NCI-H2029 treated with DMSO at 0.1 percent for 48 hours (cell line): ENCODE measurements around the gene DPP6.
"Not testable (repeated sequence)": the region's sequence is repeated elsewhere in the genome, so short reads cannot be mapped to it uniquely, and the experiment has no call there.

Source experiments
- DNase-seq: peaks from one replicate; lab custom pipeline; 2025; lab: John Stamatoyannopoulos, UW

DPP6 gene

DNA sequence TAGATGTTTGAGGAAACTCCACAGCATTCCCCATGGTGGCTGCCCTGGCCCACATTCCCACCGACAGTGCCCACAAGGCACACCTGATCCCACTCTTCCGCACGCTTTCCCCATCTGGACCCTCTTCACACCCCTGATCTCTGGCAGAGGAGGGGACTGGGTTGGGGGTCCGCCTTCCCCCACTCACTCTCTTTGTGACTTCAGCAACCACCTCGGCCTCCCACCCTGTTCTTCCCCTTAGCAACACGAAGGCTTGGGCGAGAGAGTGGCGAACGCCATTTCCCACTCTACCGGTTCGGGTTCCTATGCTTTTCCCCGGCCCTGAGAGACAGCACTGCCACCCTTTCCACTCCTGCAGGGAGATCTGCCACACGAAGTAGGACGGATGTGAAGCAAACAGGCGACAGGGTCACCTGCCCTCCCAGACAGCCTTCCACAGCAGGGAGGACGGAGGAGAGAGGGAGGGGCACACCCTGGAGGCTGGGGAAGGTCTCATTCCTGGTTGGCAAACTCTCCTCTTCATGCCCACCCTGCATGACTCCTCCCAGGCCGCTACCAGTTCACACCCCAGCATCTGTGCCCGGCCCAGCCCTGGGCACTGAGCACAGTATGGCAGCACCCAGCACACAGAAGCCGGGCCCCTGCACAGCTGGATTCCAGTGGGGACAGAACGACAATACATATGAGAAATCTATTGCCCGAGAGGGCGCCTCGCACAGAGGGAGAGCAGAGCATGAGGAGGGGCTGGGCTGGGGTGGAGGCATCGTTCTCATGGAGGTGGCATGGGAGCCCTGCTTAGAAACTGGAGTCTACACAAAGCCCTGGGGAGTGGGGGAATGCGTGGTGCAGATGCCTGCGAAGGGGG is 857.3 kb downstream of the DPP6 start:
- no peak for DNase-seq

DNA sequence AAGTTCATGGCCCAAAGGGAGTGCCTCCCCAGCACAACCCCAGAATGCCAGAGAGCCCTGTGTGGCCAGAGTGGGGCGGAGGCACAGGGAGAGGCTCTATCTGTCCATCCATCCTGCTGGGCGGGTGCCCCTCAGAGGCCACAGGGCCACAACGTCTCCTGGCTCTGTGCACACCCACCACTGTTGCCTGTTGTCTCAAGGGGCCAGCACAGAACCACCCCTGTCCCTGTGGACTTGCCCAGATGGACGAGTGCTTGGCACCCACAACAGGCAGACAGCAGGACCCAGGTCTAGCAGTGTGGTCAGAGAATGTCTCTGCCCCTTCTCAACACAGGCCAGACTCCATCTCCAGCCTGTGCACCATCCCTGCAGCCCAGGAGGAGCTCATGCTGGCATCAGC is 857.9 kb downstream of the DPP6 start:
- DNase-seq: no peak

DNA sequence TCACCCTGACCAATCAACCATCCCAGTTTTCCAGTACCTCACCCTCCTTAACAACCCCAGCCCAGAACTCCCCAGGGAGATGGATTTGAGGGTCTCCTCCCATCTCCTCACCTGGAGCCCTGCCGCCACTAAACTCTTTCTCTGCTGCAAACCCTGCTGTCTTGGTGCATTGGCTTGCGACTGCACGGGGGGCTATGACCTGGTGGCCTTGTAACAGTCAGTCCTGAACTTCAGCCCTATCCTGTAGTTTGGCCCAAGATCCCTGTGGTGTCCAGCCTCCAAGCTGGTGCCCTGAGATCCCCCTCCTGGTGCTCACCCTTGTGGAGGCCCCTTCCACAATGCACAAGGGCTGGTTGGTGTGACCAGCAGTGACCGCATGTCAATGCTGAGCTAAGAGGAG is 858.8 kb downstream of the DPP6 start:
- DNase-seq: no peak

DNA sequence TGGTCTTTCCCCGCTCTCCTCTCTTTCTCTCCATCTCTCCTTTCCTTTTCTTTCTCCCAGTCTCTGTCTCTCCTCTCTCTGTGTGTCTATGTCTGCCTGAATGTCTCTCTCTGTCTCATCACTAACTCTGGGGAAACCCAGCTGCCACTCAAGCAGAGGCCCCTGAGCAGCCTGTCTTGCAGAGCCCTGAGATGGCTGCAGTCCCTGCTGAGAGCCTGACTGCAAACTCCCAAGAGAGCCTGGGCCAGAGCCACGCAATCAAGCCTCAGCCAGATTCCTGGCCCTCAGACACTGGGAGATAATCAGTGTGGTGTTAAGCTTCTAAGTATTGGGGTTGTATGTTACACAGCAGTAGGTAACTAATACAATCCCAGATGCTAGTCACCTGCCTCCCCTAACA is 859.2 kb downstream of the DPP6 start:
- DNase-seq: no peak

DNA sequence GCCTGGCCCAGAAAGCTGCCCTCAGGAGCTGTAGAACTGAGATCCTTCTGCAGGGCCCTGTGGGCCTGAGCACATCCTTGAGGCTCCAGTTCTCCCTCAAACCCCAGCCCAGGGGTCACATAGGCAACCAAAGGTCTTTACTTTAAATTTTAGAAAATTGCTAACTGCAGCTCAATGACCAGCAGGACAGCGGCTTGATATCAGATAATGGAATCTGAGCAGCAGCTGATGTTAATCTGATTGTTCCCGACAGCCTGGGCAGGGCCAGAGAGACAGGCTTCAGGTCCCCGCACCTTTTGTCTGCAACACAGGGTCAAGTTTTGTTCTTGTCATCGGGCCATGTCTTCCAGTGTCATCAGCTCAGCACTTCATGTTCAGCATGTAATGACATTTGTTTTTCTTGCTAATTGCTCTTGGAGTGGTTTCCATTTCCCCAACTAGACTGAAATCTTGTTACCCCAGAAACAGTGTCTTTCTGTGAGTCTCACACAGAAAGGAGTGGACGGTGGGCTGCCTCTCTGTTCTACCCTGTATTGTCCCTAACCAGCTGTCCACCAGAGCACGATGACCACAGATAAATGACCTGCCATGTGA is 859.8 kb downstream of the DPP6 start:
- no peak for DNase-seq

DNA sequence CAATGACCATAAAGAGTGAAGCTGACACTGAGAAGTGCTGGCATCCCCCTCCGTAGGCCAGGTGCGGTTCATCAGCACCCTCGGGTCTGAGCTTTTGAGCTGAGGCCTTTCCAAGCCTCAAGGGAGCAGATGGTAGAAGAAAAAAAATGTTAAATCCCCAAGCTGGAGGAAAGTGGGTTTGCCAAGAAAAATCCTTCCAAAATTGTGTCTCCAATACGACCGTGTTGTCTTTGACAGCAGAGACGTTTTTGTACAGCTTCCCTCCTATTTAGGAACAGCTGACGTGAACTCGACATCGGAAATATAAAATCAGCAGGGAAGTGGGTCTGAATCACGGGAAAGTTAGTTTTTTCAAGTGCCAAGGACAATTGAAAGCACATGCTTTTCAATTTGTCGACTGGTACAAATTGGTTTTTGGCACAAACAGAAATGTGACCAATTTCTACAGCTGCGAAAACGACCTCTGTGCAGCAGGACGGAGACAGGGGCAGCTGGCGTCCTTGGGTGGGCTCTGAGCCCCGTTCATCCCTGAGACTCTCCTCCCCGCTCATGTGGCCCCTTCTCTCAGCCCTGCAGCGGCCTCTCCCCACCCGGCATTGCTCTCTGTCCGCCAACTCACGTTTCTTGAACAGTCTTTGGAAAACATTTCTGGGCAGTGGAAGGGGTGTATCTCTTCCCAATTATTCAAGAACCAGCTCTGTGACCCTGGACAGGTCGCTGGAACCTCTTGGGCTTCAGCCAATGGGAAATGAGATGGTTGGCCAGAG is 860.9 kb downstream of the DPP6 start:
- no peak for DNase-seq

DNA sequence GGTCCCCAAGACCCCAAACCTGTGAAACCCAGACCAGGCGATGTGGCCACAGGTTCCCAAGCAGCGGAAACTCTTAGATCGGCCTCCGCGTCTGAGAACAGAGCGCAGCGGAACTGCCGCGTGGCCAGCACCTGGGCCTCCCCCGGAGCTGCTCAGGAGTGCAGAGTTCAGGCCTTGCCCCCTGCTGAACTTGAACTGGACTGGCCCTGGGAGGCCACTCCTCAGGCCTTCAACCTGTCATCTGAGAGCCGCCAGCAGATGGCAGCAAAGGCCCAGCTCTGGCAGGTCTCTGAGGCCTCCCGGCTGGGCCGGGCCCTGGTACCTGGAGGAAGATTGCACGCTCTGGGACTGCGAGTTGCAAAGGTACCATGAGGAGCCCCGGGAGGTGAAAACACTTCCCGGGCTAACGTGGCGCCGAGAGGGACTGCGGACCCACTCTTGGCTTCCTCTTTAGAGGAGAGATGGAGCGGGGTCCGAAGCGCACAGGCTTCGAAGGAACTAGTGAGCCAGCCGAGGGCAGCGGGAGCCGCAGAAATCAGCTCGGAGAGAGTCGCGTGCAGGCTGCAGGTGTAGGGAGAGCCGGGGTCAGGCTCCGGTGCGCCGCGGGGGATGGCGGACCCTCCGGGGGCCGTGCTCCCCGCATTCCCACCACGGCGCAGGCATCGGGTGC is 861.6 kb downstream of the DPP6 start:
- peak; percentile 27 for DNase-seq

DNA sequence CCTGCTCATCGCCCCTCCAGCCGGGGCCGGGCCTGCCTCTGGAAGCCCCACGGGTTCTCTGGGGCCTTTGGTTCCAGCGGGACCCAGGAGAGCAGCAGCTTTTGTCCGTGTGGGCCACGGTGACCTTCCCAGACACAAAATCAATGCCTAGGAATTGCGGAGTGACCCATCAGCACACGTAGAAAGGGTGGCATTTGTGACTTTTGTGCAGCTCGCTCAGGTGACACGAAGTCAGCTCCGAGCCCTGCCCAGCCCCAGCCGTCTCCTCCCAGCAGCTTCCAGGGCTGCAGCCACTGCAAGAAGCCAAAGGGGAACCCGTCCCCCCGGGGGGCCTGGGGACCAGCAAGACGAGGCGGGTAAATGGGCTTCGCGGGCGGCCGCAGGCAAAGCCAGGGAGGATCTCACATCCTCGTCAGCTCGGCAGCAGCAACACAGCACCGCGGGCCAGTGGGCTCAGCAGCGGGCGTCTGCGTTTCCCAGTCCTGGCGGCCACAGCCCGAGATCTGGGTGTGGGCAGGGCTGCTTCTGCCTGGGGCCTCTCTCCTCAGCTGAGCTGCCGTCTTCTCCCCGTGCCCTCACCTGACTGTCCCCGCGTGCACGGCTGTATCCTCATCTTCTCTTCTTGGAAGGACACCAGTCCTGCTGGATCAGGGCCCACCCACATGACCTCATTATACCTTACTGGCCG is 862.3 kb downstream of the DPP6 start:
- DNase-seq: no peak

DNA sequence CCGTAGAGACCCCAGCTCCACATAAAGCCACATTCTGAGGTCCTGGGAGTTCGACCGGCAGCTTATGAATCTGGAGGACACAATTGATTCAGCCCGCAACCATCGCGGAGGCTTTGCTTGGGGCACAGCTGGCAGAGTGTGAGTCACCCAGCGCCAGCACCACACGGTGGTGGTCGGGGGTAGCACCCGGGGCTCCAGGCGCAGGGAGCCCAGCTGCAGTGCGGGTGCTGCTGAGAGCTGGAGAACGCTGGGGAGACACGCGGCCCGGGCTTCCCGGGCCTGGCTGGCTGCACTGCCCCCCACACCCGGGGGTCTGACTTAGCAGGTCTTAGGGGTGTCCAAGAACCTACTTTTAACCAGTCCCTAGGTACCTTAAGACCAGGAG is 862.8 kb downstream of the DPP6 start:
- DNase-seq: no peak

DNA sequence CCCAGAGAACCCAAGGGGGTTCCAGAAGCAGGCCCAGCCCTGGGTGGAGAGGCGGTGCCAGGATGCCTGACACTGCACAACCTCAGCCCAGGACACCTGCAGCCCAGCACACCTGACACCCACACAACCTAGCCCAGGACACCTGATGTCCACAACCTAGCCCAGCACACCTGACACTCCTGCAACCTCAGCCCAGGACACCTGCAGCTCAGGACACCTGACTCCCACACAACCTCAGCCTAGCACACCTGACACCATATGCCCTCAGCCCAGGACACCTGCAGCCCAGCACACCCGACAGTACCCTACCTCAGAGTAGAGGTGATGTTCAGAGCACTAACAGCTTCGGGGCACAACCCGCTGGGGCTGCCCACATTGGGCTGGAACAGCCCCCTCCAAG is 863.4 kb downstream of the DPP6 start:
- DNase-seq: no peak

DNA sequence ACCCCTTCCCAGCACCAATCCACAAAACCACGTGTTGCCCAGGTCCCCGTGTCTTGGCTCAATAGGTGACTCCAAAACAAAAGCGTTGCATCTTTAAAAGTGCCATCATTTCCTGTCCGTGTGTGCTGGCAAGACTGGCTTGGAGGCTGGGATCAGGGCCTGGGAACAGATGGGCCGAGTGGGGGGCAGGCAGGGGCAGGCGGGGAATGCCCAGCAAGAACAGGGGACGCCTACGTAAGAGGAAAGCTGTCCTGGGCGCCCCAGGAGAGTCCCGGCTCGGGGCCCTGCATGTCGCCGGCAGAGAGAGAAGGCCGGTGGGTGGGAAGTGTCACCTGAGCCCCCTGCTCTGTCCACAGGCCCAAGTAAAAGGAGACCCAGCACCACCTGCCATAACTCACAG is 864.2 kb downstream of the DPP6 start:
- DNase-seq: no peak

DNA sequence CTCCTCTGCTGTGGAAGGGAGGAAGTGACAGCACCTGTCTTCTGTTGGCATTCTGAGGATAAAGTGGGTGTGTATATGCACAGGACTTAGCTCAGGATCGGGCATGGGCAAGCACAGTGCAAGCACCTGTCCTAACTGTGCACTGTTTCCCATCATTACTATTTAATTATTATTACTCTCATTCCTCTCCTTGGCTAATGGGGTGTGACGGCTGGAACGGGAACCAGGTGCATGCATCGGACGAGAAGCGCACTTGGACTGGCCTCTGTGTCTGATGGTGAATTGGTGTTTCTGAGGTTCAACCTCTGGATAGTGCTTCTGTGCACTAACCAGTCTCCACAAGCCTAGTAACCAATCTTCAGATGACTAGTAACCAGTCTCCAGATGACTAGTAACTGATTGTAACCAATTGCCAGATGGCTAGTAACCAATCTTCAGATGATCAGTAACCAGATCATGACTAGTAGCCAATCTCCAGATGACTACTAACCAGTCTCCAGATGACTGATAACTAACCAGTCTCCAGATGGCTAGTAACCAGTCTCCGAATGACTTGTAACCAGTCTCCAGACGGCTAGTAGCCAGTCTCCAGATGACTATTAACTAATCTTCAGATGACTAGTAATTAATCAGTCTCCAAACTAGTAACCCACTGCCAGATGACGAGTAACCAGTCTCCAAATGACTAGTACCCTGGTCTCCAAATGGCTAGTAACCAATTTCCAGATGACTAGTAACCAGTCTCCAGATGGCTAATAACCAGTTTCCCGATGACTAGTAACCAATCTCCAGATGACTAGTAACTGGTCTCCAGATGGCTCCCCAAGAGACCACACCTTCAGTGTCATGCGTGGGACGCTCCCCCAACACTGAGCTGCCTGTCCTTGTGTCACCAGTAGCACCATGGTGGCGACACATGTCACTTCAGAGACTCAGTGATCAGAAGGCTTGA is 864.9 kb downstream of the DPP6 start:
- DNase-seq: no peak

DNA sequence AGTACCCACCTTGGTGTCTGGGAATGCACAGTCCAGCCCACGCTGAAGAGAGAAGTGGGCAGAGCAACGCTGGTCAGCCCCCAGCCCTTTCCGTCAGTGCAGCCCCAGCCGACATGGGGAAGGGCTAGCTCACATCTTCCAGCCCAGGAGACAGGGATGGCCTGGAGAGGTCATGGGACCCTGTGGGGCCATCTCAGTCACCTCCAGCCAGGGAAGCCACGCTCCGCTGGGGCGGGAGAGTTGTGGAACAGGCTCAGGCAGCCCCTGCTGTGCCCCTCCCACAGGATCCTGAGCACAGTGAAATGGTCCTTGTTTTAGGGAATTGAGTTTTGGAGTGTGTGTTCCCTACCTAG is 865.6 kb downstream of the DPP6 start:
- no peak for DNase-seq

DNA sequence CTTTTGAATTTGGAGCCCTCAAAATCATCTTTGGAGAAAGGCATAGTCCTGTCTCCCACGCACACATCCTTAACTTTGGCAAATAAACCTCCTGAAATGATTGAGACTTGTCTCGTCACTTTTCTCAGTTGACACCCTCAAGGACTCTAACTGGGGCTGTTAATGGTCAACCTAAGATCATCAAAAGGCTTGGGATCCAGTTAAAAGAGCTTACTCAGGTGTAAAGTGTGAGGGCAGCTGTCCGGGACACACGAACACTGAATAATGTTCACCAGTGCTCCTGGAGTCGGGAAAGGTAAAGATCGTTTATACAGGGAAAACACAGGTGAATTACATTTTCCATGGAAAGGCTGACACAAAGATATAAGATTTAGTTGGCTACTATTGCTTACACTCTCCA is 866.1 kb downstream of the DPP6 start:
- DNase-seq: no peak

DNA sequence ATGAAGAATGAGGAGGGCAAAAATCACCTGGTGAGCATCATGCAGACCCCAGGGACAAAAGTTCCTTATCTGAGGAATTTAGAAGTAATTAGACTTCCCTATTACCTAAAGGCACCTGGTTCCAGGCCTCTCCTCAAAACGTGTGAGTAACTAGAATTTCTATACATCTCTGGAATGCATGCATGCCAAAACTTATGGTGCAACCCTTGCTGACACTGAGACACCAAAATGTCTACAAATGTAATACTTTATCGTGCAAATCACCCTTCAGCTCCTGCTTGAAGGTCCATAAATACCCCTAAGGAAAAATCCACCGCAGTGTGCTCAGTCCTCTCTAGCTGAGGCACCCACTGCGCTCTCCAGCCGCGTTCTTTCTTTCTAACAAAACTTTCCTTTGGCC is 866.5 kb downstream of the DPP6 start:
- no peak for DNase-seq

DNA sequence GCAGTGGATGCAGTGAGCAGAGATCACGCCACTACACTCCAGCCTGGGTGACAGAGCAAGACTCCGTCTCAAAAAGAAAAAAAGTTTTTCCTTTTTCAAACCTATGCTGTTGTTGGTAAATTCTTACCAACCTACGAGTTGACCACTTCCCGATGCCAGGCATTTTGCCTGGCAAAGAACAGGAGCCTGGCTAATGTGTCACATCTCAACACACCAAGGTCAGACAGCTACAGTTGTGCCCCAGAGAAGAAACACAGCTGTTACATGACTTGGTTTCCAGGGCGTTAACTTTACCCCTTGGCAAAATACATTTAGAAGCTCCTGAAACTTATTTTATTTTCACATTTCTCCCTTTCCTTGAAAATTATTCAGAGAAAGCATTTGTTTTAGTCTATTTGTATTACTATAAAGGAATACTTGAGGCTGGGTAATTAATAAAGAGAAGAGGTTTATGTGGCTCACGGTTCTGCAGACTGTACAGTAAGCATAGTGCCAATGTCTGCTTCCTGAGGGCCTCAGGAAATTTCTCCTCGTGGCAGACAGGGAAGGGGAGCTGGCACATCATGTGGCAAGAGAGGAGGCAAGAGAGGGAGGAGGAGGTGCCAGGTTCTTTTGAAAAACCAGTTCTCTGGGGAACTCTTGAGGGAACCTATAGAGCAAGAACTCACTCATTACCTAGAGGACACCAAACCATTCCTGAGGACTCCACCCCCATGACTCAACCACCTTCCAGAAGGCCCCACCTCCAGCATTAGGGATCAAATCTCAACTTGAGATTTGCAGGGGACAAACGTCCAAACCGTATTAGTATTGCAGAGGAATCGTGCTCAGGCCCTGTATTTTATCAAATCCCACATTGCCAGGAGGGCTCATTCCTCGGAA is 867.4 kb downstream of the DPP6 start:
- no peak for DNase-seq

DNA sequence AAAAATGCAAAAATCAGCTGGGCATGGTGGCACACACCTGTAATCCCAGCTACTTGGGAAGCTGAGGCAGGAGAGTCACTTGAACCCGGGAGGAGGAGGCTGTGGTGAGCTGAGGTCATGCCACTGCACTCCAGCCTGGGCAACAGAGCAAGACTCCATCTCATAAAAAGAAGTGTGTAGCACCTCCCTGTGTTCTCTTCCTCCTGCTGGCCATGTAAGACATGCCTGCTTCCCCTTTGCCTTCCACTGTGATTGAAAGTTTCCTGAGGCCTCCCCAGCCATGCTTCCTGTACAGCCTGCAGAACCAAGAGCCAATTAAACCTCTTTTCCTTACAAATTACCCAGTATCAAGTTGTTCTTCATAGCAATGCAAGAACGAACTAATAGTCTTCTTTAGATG is 870.3 kb downstream of the DPP6 start:
- DNase-seq: not testable (repeated sequence)

DNA sequence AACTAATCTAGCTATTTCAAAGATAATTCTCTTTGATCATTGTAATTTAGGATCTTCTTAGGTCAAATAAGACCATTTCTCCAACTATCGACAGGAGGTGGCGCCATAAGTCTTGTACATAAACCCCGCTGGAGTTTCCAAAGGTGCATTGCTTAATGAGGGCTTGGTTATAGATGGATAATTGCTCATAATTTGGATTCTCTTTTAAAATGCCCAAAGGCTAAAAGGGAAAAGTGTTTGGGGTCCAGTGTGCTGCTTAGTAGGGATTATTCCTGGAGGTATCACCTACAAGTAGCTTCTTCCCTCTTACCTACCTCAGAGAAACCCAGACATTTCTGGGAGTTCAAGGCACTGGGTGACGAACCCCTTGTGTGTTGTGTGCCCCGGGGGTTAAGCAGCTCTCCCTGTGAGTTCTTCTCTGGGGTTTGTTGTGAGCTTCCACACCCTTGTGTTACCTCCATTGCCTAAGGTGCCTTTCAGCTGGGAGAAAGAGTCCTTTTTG is 875.5 kb downstream of the DPP6 start:
- peak; percentile 68 for DNase-seq

DNA sequence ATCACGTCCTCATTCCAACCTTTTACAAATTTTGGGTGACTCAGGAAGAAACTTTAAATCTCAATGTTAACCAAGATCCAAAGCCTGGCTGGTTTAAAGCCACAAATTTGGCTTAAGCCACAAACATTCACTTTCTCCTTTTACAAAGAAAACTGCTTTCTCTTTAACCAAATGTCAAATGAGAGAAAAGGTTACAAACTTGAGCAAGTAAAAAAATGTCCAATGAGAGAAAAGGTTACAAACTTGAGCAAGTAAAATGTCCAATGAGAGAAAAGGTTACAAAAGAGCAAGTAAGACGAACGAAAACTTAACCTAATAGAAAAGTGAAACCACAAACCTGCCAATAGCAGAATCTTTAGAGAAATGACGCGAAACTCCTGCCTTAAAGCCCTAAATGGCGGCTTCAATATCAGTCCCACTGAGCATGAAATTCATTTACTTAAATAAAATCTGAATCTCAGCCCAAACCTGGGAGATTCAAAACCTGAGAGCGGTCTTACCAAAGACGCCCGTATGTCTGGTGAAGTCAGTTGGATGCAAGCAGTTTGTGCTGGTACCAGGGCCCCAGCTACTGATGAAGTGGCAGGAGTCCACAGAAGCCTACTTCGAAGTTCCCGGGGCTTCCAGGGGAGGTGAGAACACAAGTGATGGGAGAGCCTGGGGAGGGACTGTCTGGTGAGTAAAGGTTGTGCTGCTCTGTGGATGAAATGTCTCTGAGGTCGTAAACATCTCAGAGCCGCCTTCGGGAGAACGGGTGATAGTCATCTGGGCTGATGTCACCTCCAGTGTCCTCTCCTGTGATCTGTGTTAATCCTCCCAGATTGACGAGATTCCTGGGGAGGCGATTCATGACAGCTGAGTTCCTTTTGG is 876.2 kb downstream of the DPP6 start:
- peak; percentile 85 for DNase-seq
